ENCODE results near the gene SARDH.

- TF ChIP-seq CTCF (optimal IDR thresholded peaks at IDR 0.05 in 1 of 3, IDR thresholded peaks at IDR 0.05 in 1 of 3, conservative IDR thresholded peaks at IDR 0.05 in 1 of 3; ENCODE audit: extremely low read depth in 1 of 3, insufficient read depth in 2 of 3, low read length in 3 of 3) (no peak), EZH2 (IDR thresholded peaks at IDR 0.05; ENCODE audit: low read length) (no peak)
Measured at GRCh38 chr9:133679056-133679455, 59.1 kb downstream of the SARDH start.

Data from keratinocyte (primary cell).